GM12872 (cell line): Measurements from ENCODE around the gene HCFC2.
A peak's percentile ranks its signal among the peaks of the same experiment; 100 is the strongest.

Source experiments
- CTCF ChIP-seq: IDR thresholded peaks from 3 replicates; pipeline ENCODE4 v1.5.1; 2011; ENCODE audit warnings: low read depth, mild to moderate bottlenecking, low read length, moderate library complexity; ENCODE audit not compliant: insufficient read depth

The HCFC2 gene

DNA sequence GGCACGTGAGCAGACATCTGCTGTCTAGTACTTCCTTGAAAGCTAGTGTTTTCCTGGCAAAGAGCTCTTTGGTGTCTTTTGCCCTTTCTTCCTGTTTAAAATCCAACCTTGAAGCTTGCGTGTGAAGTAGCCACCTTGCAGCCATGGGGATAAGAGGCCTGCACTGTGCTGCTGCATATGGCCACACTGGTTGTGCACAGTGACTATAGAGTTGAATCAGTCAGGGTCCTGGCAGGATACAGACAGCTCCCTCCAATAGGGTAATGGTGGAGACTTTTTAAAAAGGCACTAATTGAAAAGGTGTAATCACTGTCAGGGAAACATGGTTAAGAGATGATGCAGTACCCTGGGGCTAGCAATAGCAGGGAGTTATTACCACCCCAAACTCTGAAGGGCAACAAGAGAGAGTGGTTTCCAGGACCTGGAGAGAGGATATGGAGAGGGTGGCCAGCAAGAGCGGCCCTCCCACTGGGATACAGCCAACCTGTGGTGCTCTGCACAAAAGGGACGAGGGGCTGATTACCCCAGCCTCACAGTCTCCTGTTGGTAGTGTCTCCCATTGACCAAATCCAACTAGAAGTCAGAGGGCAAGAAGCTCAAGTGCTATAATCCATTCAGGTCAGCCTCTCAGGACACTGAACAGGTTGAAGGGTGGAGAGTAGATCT lies 9.5 kb upstream of the HCFC2 start:
- no peak for TF ChIP-seq CTCF

GRCh38 chr12:104055686-104056388 lies 8.5 kb upstream of the HCFC2 start:
- no peak for TF ChIP-seq CTCF

DNA sequence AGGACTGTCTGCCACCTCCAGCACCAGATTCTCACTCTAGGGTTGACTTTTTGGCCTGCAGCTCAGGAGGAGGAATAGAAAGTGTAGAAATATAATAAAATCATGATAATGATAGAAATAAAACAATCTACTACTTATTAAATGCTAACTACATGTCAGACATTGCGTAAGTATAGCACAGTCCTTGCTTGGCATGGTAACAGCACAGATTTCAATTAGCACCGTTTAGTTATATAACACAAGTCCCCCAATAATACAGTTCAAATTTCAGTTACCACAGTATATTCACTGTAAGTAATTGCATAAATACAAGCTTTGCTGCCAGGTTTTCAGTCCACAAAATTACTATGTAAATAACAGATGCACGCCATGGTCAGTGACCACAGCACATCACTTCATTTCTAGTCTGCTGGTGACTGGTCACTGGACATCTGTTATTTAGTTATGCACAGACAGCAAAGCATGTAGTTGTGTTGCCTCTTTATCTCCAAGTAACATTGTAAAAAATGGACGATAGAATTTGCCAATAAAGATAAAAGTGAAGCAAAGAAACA lies 7.8 kb upstream of the HCFC2 start:
- no peak for TF ChIP-seq CTCF

GRCh38 chr12:104057771-104058197 lies 6.5 kb upstream of the HCFC2 start:
- TF ChIP-seq CTCF: peak; percentile 62

DNA sequence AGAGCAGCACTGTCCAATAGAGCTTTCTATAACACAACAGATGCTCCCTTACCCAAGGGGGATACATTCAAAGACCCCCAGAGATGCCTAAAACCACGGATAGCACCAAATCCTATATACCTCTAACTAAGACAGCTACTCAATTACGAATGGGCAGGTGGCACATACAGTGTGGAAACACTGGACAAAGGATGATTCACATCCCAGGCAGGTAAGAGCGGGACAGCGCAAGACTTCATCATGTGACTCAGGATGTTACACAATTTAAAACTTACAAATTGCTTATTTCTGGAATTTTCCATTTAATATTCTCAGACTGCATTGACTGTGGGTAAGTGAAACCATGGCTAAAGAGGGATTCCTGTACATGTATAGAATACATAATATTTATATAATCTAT lies 5.5 kb upstream of the HCFC2 start:
- no peak for TF ChIP-seq CTCF

- no peak for TF ChIP-seq CTCF
These were observed 4.4 kb upstream of the HCFC2 start for GRCh38 chr12:104059963-104060362.

GRCh38 chr12:104060791-104061190 lies 3.5 kb upstream of the HCFC2 start:
- no peak for TF ChIP-seq CTCF
